ENCODE data around the gene PTPN2. TPM values are rescaled to one million over a fixed set of nuclear protein-coding genes. Genes with fewer than 3 reads are reported as not detected.
A peak's percentile ranks its signal among the peaks of the same experiment; 100 is the strongest.

PTPN2 gene
- 10 to 100 TPM; 64.9 to 68.1 TPM for total RNA-seq

DNA sequence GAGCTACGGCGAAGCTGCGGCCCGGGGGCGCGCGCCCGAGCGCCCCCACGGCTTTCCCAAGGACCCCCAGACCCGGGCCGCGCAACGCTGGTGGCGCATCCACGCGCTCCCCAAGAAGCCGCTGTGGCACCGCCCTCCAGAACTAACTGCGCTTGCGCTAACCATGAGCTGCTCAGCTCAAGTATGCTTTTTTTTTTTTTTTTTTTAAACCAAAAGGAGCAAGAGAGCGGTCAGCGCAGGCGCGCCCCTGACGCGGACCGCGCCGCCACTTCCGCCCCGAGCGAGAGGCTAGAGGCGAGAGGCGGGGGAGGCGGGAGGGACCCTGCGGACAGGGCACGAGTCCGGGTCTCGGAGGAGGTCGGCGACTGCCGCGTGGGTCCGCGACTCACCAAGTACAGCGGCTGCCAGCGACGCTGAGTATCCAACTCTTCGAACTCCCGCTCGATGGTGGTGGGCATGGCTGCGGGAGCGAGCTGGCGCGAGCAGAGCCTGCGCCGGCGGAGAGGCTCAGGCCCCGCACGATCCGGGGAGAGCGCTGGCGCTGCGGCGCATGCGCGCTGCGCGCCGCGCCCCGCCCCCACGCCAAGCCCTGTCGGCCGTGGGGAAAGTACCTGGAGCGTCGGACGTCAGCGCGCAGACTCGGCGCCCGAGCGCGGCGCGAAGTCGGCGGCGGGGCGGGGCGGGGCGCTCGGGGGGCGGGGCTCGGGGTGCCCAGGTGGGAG, at the start of gene PTPN2:
Gene PTPN2, minus strand, starts transcription at position 554 of the 722 bp plus-strand sequence. Its CDS starts 96 bp downstream, at position 458.
- DNase-seq (peak; percentile 97), ATAC-seq (ENCODE audit: low read depth) (peak; percentile 92)
- Mint-ChIP-seq H3K9me3 (no peaks in the 10 kb centered on the region), H3K36me3 (peaks cover 10% of the 10 kb centered on the region), H3K27ac (peak within 1 kb of the TSS; percentile 96), H3K4me1 (peaks cover 52% of the 10 kb centered on the region), H3K4me3 (peak within 1 kb of the TSS; percentile 90), H3K27me3 (no peaks in the 10 kb centered on the region)
- POLR2A ChIA-PET = interaction anchor here (0.6 to 3.7 kb wide), 44 partner anchors 8 to 929 kb away, joined by 3 to 56 read pairs (median 5); partner anchors contain the start of genes AFG3L2, CEP192, CEP76 and PSMG2

DNA sequence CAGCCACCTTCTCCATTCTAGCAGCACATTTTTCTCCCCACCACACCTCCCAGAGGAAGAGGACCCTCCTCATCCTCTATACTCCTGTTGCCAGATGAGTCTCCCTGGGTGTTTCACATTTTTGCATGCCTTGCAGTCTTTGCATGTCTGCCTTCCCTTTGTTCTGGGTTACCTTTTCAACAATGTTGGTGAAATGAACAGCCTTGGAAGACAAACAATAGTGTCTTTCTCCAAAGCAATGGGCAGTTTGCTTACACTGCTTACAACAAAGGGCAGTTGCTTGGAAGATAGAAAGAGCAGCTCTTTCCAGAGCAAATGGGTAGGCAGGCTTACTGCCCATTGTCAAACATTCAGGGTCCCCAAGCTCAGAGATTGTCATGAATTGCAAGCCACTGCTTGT, 49.3 kb upstream of the PTPN2 start:
- no peak overlapping the region for H3K27ac Mint-ChIP-seq
- no peak for ATAC-seq (ENCODE audit: low read depth)
- peaks cover 3% of the 10 kb centered on the region for H3K4me1 Mint-ChIP-seq
- POLR2A ChIA-PET = no interaction called here
- no peaks in the 10 kb centered on the region for H3K36me3 Mint-ChIP-seq
- no peaks in the 10 kb centered on the region for H3K9me3 Mint-ChIP-seq
- DNase-seq = no peak
- H3K27me3 Mint-ChIP-seq = peaks cover 10% of the 10 kb centered on the region
- no peak overlapping the region for H3K4me3 Mint-ChIP-seq

DNA sequence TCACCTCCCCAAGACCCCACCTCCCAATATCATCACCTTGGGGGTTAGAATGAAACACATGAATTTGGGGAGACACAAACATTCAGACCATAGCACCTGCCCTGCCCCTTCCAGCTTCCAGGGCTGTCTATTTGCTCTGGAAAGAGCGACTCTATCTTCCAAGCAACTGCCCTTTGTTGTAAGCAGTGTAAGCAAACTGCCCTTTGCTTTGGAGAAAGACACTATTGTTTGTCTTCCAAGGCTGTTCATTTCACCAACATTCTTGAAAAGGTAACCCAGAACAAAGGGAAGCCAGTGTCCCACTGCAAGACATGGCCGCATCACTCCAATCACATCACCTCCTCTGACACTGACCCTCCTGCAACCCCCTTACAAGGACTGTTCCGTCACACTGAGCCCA, 46.9 kb upstream of the PTPN2 start:
- H3K27ac Mint-ChIP-seq = no peak overlapping the region
- H3K36me3 Mint-ChIP-seq = no peaks in the 10 kb centered on the region
- POLR2A ChIA-PET = no interaction called here
- ATAC-seq (ENCODE audit: low read depth) = no peak
- no peaks in the 10 kb centered on the region for H3K9me3 Mint-ChIP-seq
- H3K4me1 Mint-ChIP-seq = peaks cover 3% of the 10 kb centered on the region
- H3K27me3 Mint-ChIP-seq = peaks cover 7% of the 10 kb centered on the region
- H3K4me3 Mint-ChIP-seq = no peak overlapping the region
- DNase-seq = no peak

DNA sequence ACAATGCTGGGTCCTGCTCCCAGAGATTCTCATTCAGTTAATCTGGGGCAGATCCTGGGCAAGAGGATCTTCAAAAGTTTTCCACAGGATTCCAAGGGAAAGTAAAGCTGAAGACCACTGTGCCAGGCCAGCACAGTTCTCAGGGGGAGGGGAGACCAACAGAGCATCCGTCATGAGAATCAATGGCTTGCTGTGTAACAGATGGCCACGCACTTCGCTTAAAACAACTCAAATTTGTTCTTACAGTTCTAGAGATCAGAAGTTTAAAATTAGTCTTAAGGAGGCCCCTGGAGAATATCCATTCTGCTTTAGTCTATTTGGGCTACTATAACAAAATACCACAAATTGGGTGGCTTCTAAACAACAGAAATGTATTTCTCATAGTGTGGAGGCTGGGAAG, 46.3 kb upstream of the PTPN2 start:
- DNase-seq (no peak), ATAC-seq (ENCODE audit: low read depth) (no peak)
- H3K4me3 Mint-ChIP-seq = no peak overlapping the region
- POLR2A ChIA-PET = no interaction called here
- no peaks in the 10 kb centered on the region for H3K9me3 Mint-ChIP-seq
- peaks cover 7% of the 10 kb centered on the region for H3K27me3 Mint-ChIP-seq
- H3K27ac Mint-ChIP-seq = no peak overlapping the region
- H3K36me3 Mint-ChIP-seq = no peaks in the 10 kb centered on the region
- H3K4me1 Mint-ChIP-seq = peaks cover 3% of the 10 kb centered on the region

DNA sequence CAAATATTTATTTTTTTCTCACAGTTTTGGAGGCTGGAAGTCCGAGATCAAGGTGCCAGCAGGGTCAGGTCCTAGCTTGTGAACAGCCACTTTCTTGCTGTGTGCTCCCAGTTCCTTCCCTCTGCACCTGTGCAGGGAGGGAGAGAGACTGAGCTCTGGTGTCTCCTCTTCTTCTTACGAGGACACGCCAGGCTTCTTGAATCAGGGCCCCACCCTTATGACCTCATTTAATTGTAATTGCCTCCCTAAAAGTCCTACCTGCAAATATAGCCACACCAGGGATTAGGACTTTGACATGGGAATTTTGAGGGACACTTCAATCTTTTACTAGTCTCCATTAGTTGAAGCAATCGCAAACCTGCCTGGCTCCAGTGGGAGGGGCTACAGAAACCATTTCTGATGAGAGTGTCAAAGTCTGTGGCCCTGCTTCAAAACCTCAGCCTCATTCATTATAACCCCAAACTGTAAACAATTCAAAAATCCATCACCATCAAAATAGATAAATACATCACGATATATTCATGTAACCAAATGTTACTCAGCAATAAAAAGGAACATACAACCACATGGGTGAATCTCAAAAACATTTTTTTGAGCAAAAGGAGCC, 45.5 kb upstream of the PTPN2 start:
- ATAC-seq (ENCODE audit: low read depth) (no peak), DNase-seq (no peak)
- H3K4me1 Mint-ChIP-seq = peaks cover 1% of the 10 kb centered on the region
- H3K27ac Mint-ChIP-seq = no peak overlapping the region
- H3K36me3 Mint-ChIP-seq = no peaks in the 10 kb centered on the region
- no peaks in the 10 kb centered on the region for H3K9me3 Mint-ChIP-seq
- H3K27me3 Mint-ChIP-seq = peaks cover 7% of the 10 kb centered on the region
- POLR2A ChIA-PET = no interaction called here
- no peak overlapping the region for H3K4me3 Mint-ChIP-seq

DNA sequence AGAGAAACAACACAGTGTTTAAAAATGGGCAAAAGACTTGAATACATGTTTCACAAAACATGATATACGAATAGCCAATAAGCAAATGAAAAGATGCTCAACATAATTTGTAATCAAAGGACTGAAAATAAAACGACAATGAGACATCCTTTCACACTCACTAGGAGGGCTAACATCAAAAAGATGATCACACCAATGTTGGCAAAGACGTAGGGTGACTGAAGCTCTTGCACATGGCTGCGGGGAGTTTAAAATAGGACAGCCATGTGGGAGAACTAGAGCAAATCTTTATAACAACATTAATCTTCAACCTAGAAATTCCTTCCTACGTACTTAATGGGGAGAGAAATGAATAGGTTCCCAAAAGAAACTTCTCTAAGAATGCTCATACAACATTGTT, 44.6 kb upstream of the PTPN2 start:
- H3K4me1 Mint-ChIP-seq = no peaks in the 10 kb centered on the region
- peaks cover 8% of the 10 kb centered on the region for H3K27me3 Mint-ChIP-seq
- H3K4me3 Mint-ChIP-seq = no peak overlapping the region
- DNase-seq (no peak), ATAC-seq (ENCODE audit: low read depth) (no peak)
- H3K36me3 Mint-ChIP-seq = no peaks in the 10 kb centered on the region
- POLR2A ChIA-PET = no interaction called here
- H3K9me3 Mint-ChIP-seq = no peaks in the 10 kb centered on the region
- no peak overlapping the region for H3K27ac Mint-ChIP-seq

DNA sequence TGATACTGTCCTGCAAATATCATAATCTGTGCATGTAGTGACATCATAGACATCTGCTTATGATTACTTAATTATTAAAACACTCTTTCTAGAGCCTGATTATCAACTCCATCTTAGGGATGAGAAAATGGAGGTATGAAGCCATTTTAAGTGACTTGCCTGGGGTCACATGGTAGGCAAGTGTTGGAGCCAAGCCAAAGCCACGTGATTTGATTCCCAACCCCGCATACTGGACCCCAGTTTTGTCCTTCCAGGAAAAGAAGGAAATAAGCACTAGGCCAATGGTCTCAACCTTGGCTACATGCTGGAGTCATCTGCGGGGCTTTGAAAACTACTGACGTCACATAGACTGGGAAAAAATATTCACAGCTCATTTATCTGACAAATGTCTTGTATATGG, 44.2 kb upstream of the PTPN2 start:
- H3K4me1 Mint-ChIP-seq = no peaks in the 10 kb centered on the region
- ATAC-seq (ENCODE audit: low read depth) (no peak), DNase-seq (no peak)
- H3K36me3 Mint-ChIP-seq = no peaks in the 10 kb centered on the region
- H3K27ac Mint-ChIP-seq = no peak overlapping the region
- H3K27me3 Mint-ChIP-seq = peaks cover 8% of the 10 kb centered on the region
- H3K4me3 Mint-ChIP-seq = no peak overlapping the region
- H3K9me3 Mint-ChIP-seq = no peaks in the 10 kb centered on the region
- POLR2A ChIA-PET = no interaction called here

DNA sequence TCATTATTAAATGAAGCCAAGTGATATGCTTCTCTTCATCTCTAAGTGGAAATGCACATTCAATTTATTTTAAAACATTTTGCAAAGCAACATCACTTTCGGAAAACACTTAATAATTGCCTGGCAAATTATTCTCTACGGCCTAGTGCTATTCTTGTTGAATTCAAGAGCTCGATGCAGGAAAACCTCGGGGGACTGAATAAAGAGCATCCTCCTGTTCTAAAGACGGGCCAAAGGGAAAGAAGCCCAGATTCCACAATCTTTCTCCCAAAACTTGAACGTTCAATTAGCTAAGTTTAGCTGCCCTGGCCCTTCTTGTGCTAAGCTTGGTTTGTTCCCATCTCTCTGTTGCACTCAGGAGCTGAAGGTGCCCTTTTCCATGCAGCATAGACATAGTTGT, 40.6 kb upstream of the PTPN2 start:
- POLR2A ChIA-PET = no interaction called here
- no peak overlapping the region for H3K27ac Mint-ChIP-seq

DNA sequence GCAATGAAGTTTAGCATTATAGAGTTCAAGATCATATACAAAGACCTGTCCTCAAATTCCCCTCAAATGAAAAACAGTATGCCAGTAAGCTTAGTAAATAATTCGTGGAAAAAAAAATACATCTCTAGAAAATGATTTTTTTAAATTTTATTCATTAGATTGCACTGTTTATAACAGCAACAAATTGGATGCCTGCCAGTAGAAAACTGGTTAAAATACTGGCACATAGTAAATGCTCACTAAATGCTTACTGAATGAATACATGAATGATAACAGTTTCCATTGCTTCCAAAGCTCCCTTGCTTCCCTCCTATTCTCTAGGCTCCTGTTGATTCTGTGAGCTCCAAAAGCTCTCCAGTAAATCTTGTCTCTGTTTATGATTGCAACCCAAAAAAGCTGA, 38.2 kb upstream of the PTPN2 start:
- Mint-ChIP-seq H3K27me3 (peaks cover 3% of the 10 kb centered on the region), H3K4me3 (no peak overlapping the region), H3K27ac (no peak overlapping the region), H3K36me3 (no peaks in the 10 kb centered on the region), H3K9me3 (no peaks in the 10 kb centered on the region), H3K4me1 (peaks cover 9% of the 10 kb centered on the region)
- DNase-seq (no peak), ATAC-seq (ENCODE audit: low read depth) (no peak)
- POLR2A ChIA-PET = interaction anchor here (1.8 to 2.5 kb wide), 2 partner anchors 39 to 146 kb away, joined by 4 to 9 read pairs; partner anchors contain the start of gene PTPN2

More for the DNA sequence above, 40.6 kb upstream of the PTPN2 start:
- H3K27me3 Mint-ChIP-seq = peaks cover 3% of the 10 kb centered on the region
- no peaks in the 10 kb centered on the region for H3K36me3 Mint-ChIP-seq
- no peak overlapping the region for H3K4me3 Mint-ChIP-seq
- H3K4me1 Mint-ChIP-seq = peaks cover 8% of the 10 kb centered on the region
- no peaks in the 10 kb centered on the region for H3K9me3 Mint-ChIP-seq
- ATAC-seq (ENCODE audit: low read depth) = no peak
- no peak for DNase-seq

DNA sequence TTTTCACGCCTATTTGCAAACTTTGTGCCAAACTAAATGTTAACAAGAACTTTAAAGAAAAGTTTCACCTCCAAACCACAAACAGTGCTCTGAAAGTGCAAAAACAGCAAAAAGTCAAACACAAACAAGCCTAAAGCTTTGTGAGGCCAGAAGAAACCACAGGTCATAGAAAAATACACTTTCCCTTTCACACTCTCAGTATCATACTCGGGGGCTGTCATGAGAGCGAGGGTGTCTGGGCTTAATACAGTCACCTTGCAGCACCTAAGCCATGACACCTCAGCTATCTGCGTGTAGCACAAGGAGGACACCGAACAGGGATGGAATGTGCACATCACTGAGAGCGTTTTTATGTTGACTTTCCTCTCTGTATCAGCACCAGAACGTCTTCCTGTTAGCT, 37.1 kb upstream of the PTPN2 start:
- DNase-seq = no peak
- POLR2A ChIA-PET = interaction anchor here (0.5 to 2.5 kb wide), 5 partner anchors 23 to 214 kb away, joined by 3 to 9 read pairs (median 4); partner anchors contain the start of gene PTPN2
- no peaks in the 10 kb centered on the region for H3K36me3 Mint-ChIP-seq
- peak; percentile 89 for ATAC-seq (ENCODE audit: low read depth)
- peak overlapping the region; percentile 73 for H3K4me3 Mint-ChIP-seq
- H3K27me3 Mint-ChIP-seq = peaks cover 3% of the 10 kb centered on the region
- no peaks in the 10 kb centered on the region for H3K9me3 Mint-ChIP-seq
- H3K4me1 Mint-ChIP-seq = peaks cover 9% of the 10 kb centered on the region
- H3K27ac Mint-ChIP-seq = peak overlapping the region; percentile 21

DNA sequence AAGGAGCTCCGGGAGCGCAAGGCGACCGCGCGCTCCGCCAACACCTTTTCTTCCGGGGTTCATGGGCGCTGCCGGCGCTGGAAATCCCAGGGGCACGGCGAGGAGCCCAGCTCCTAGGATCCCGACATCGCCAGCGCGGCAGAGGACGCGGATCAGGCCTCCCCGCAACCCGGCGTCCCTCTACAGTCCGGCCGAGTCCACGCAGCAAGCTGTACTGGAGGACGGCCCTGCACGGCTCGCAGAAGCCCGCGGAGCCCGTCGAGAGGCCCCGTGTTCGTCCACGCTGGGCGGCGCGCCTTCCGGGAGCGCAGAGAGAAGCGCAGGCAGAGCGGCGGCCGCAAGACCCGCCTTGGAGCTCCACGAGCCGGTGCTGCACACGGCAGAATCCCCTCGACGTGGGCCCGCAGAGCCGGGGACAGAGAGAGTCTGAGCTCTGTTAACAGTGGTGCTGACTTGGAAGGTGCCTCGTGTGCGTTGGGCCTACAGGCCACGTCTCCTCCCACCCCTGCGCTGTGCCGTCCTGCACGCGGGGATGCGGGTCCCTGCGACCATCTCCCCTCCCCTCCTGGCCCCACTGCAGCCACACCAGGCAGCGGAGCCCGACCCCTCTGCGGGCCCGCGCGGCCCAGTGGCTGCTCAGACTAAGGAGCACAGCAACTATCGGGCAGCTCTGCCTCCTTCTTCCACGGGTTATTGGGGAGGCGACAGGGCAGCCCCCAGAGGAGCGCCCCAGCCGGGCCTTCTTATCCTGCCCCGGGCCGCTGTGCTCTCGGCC, 28.1 kb upstream of the PTPN2 start:
- peaks cover 4% of the 10 kb centered on the region for H3K4me1 Mint-ChIP-seq
- H3K4me3 Mint-ChIP-seq = no peak overlapping the region
- H3K36me3 Mint-ChIP-seq = peaks cover 9% of the 10 kb centered on the region
- ATAC-seq (ENCODE audit: low read depth) (no peak), DNase-seq (no peak)
- H3K27me3 Mint-ChIP-seq = peaks cover 11% of the 10 kb centered on the region
- POLR2A ChIA-PET = interaction anchor here (0.5 to 1.9 kb wide), 3 partner anchors 29 to 137 kb away, joined by 3 to 15 read pairs (median 3); partner anchors contain the start of gene PTPN2
- peaks cover 8% of the 10 kb centered on the region for H3K9me3 Mint-ChIP-seq
- H3K27ac Mint-ChIP-seq = no peak overlapping the region

DNA sequence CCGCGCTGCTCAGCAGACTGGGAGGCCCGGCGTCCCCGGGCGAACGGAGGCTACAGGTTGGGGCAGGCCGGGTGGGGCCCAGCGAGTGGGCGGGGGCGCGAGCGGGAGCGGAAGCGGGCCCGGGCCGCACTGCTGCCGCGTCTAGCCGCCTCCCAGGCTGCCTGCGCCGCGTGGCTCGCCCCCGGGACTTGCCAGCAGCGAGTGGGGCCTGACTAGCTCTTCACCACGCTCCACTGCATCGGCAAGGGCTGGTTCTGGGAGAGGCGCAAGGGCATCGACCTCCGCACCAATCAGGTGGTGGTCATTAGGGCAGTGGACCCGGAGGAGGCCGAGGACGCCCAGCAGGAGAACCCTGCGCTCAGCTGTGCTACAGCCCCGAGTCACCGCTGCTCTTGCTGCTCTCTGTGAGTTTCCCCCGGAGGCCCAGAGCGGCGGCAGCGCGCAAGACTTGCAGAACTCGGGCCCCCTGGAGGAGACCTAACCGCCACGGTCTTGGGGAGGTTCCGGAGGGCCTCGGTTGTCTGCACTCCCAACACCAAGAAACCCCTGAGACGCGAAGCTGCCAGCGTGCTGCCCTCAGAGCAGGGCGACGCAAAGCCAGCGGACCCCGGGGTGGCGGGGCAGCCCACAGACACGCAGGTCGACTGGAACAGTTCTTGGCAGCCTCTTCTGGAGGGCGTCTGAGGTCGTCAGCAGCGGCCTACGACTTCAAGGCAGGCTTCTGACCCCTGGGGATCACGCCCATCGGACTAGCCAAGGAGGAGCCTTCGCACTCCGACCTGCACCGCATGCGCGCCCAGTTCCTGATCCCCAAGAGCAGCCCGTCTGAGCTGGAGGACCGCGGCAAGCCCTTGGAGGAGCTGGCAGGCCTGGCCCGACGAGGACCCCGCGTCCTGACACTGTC, 27.2 kb upstream of the PTPN2 start:
- peak overlapping the region; percentile 64 for H3K4me3 Mint-ChIP-seq

More for the DNA sequence above, 27.2 kb upstream of the PTPN2 start:
- ATAC-seq (ENCODE audit: low read depth) = peak; percentile 97
- Mint-ChIP-seq H3K27me3 (peaks cover 13% of the 10 kb centered on the region), H3K4me1 (peaks cover 4% of the 10 kb centered on the region), H3K36me3 (peaks cover 9% of the 10 kb centered on the region), H3K27ac (peak overlapping the region; percentile 38), H3K9me3 (peaks cover 8% of the 10 kb centered on the region)
- DNase-seq = peak; percentile 79
- POLR2A ChIA-PET = interaction anchor here (0.5 to 1.9 kb wide), 4 partner anchors 28 to 136 kb away, joined by 3 to 15 read pairs (median 3); partner anchors contain the start of genes PTPN2 and SEH1L
